HG03097 (cell line): ENCODE data around the gene LSAMP.

Source experiments
- ATAC-seq: cut with Tn5 transposase; IDR thresholded peaks from one replicate; pipeline ENCODE4 v1.9.1; 2021; ENCODE audit not compliant: unreplicated experiment, low FRiP score

The LSAMP gene

GRCh38 chr3:116445311-116445841 lies at the start of gene LSAMP:
Gene LSAMP, minus strand, starts transcription at chr3:116445487.
- ATAC-seq, result no peak

GRCh38 chr3:116492379-116492778 lies 47.1 kb upstream of the LSAMP start:
- ATAC-seq, result no peak

DNA sequence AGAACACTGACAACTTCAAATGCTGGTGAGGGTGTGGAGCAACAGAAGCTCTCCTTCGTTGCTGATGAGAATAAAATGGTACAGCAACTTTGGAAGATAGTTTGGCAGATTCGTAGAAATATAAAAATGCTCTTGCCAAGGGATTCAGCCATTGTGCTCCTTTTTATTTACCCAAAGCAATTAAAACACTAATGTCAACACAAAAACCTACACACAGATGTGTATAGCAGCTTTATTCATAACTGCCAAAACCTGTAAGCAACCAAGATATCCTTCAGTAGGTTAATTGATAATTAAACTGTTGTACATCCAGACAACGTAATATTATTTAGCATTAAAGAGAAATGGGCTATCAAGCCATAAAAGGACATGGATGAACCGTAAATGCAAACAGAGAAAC lies 37.8 kb upstream of the LSAMP start:
- ATAC-seq, result no peak

DNA sequence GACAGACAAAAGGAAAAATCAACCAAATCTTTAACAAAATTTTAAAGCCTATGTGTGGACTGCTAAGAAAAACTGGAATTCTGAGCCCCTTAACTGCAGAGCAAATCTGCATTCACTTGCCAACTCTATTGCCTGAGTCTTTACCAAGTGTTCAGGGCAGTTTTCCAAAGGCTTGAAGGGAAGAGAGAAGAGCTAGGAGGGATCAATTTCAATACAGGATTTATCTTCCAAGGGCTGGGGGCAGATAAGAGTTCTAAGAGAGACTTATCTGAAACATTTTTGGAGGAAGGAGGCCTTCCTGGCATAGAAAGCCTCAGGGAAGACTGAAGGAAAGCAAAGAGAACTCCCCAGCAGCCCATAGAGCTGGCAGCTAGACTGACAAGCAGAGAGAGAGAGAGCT lies 31.4 kb upstream of the LSAMP start:
- ATAC-seq, result no peak

- no peak for ATAC-seq
Observed at GRCh38 chr3:116474801-116475200, 29.5 kb upstream of the LSAMP start.

- no peak for ATAC-seq
Observed at GRCh38 chr3:116474032-116474780, 28.9 kb upstream of the LSAMP start.

DNA sequence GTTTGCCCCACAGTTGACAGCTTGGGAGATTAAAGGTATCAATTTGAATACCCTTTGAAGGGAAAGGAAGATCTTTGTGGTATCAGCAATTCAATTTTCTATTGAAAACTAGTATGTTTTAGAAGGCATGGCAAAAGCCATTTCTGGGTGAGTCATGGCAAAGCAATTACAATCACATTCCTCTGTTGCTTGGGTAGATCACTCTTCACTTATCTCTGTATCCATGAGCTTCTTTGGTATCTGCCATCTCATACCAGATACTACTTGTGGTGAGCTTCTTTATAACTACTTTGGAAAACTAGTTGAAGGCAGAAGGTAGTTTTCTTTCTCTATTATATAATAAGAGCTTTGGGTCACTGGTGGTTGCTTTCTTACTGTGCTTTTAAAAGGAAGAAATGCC lies 28.3 kb upstream of the LSAMP start:
- ATAC-seq, result no peak

DNA sequence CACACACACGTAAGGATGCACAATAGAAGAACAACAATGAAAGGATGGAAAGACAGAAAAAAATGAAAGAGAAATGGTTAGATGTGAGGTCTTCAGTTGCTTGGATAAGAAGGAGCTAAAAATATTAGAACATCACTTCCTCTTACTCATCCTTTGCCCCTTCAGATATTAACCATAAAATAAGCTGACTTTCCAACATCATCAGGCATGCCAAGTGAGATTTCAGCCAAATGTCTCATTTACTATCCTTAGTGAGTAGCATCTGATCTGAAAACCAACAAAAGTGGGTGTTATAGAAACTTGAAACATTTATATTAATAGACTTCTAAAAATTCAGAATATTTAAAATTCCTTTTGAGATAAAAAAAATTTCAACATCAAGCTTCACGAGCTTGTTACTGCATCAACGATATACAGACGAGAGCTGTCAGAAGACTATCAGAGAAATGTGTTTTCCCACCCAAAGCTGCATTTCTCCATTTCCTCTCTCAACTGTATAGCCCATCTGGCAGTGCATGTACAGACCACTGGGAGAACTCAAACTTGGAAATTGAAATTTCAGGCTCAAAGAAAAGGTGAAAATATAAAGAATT lies 25.4 kb upstream of the LSAMP start:
- ATAC-seq, result no peak

DNA sequence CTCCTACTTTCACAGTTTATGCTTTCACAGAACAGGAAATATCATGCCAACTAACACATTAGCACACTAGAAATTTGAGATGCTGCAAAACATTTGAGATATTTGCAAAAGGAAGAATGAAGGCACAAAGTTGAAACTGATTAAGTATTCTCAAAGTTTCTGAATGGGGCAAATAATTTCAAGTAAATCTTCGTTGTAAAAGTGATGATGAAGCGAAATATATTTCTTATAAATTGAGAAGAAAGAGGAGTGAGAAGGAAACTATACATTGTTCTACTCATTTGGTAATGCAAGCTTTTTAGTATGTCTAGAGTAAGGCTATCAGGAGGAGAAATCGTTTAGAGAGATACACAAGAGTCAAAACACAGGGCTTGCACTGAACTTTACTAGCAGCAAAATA lies 24.3 kb upstream of the LSAMP start:
- ATAC-seq, result no peak

- ATAC-seq, result no peak
Observed at GRCh38 chr3:116464276-116464798, 19.1 kb upstream of the LSAMP start.

DNA sequence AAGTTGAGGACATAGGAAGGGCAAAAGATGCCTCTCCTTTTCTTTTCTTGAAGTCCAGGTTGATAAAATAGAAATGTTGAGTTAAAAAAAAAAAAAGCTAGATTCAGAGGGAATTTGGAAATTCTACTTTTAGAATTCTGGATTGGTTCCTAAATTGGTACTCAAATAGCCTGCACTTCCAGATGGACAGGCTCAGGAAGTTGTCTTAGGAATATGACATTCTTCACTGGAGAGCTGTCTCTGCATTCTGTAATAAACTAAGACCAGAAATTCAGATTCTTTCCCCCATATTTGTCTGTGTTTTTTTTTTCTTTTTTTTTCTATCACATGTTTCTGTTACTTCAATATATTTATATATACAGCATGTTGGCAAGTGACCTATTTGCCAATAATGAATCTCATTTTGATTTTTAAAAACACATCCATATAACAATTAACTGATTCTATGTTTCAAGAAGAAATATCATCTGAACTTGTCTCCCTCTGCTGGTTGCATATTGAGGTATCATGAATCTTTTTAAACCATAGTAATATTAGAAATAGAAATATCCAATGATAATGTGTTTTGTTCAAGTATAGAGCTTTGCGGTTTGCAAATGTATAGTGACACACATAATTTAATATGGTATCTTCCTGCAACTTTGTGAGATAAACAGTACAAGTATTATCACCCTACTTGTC lies 8.5 kb upstream of the LSAMP start:
- no peak for ATAC-seq

DNA sequence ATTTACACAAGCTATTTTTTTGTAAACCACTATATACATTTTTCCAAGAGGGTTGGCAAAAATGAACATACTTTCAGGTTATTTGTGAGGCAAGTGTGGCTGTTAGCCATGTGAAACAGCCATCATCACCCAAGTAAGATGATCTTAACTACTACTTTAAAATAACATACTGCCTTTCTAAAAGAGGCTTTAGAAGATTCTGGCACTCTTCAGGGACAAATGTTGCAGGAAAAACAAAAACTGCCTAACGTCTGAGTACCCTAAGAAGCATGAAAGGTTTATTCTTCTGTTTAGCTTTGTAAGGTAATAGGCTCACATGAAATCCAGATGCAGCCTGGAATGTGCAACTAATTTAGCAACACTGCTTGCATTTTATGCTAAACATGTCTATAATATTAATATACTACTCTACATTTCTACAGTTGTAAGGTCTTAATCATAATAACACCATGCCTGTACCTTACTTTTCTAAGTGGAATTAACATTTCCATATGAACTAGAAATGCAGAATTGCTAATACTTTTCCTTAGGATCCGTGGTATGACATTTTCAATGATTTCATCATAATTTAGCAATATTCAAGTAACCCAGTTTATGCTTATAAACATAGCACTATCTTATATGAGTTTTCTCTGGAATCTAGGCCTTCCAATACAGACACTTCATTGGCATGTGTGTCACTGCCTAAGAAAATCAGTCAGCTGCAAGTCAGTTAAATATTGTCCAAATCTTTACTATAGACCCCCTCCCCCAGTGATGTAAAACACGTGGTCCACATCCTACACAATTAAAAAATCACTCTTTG lies 4.5 kb upstream of the LSAMP start:
- no peak for ATAC-seq

DNA sequence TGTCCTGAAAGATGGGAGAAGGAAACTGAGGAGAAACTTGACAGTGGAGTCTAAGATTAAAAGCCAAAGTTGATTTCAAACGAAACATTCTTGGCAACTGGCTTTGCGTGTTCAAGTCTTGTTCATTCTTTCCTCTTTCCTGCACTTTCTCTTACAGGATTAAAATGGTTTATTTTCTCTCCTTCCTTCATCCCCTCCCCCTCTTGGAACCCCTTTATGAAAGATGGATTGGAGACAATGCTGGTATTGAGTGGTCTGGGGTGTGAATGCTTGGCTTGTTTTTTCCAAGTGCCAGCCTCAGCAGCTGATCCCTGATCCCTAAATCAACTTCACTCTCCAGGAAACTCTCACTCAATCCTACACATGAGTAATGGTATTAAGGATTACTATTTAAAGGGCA lies 703 bp upstream of the LSAMP start:
- ATAC-seq, result no peak

DNA sequence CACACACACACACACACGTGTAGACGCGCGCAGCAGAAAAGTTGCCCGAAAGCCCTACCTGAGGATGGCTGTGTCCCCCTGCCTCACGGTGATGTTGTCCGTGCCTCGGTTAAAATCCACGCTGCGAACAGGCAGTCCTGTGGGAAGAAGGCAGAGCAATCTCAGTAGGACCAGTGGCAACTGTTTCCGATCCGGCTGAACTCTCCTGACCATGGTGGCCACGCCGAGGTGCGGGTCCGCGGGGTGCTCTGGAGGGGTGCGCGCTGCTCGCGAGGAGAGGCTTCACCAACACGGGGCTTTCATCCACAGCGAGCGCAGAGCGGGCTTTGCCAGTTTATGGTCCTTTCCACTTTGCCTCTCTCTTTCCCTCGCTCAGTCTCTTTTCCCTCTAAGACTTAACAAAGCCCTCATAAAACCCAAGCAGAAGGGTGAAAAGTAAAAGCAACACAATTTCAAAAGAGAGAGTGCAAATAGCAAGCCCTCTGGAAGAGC lies 422 bp downstream of the LSAMP start:
- no peak for ATAC-seq

GRCh38 chr3:116444115-116444747 lies 1.1 kb downstream of the LSAMP start:
- no peak for ATAC-seq

DNA sequence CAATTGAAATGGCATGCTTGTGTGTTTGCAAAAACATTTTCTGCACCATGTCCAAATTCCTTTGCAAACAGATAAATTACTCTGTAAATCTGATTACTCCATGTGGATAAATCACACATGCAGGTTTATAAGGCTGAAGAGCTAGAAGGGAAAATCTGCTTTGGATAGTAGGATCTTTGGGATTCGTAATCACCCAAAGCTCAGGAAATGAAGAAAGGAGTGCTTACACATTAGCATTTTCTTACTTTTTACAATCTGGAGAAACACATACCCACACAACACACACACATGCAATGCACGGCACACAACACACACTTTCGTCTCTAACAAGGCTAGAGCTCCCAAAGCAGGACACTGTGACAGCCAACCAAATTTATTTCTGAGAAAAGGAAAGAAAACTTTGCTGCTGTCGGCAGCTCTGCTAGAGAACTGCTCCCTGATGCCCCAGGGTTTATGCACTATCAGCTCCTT lies 2.1 kb downstream of the LSAMP start:
- no peak for ATAC-seq

GRCh38 chr3:116442331-116443021 lies 2.8 kb downstream of the LSAMP start:
- no peak for ATAC-seq

GRCh38 chr3:116441652-116442051 lies 3.6 kb downstream of the LSAMP start:
- ATAC-seq, result no peak

GRCh38 chr3:116440196-116440595 lies 5.1 kb downstream of the LSAMP start:
- ATAC-seq, result no peak
